ENCODE data around the gene TWIST2. TPM values are rescaled to one million over a fixed set of nuclear protein-coding genes. Genes with fewer than 3 reads are reported as not detected.

Gene TWIST2
- total and polyA plus RNA-seq, 10 of the 15 experiments (the other 5 are each of a cell fraction or from before 2014, with no cell fraction given): not detected

- intact Hi-C loops (cut with micrococcal nuclease; ENCODE audit: unreplicated experiment): no loop called here
- in situ Hi-C loops (cut with MboI): no loop called here
- Histone ChIP-seq H3K9ac (ENCODE audit: control insufficient read depth, insufficient read depth, low read length) (no peak overlapping the region), H3K4me1 (ENCODE audit: control insufficient read depth, insufficient read depth, low read length) (no peaks in the 10 kb centered on the region), H3K27me3 (replicated peaks in 1 of 2; ENCODE audit: control insufficient read depth in 2 of 2, insufficient read depth in 2 of 2, low read length in 1 of 2) (no peaks in the 10 kb centered on the region), H3K4me3 (no peak overlapping the region), H3K27ac (ENCODE audit: control insufficient read depth, insufficient read depth) (no peak overlapping the region), H3K9me3 (replicated peaks; ENCODE audit: control insufficient read depth, insufficient read depth, low read length) (no peaks in the 10 kb centered on the region), H3K79me2 (ENCODE audit: control insufficient read depth, insufficient read depth, low read length) (no peaks in the 10 kb centered on the region), H4K20me1 (ENCODE audit: control insufficient read depth, insufficient read depth) (no peaks in the 10 kb centered on the region), H3K4me2 (ENCODE audit: control insufficient read depth, insufficient read depth) (no peak overlapping the region), H2AFZ (ENCODE audit: control insufficient read depth, low read depth, low read length) (no peak overlapping the region), H3K36me3 (ENCODE audit: control insufficient read depth in 2 of 2, insufficient read depth in 2 of 2, low read length in 1 of 2) (no peaks in the 10 kb centered on the region)
- DNase-seq (ENCODE audit: low read depth, low spot score) (no peak), FAIRE-seq (no peak), ATAC-seq (no peak)
- CTCF ChIA-PET: no interaction called here
- POLR2A ChIA-PET: no interaction called here
- RAD21 ChIA-PET (ENCODE audit: unreplicated experiment): no interaction called here
- BruUV-seq (replicated peaks): no TSS peak
- WGBS (ENCODE audit: insufficient coverage, insufficient replicate concordance, low lambda C conversion rate, missing lambda C conversion rate): 53% methylated on average over 15 of the region's 15 CpGs
- SMC1A ChIA-PET (ENCODE audit: uncharacterized antibody, unreplicated experiment): no interaction called here
- TF ChIP-seq LARP7 (IDR thresholded peaks at IDR 0.05) (no peak), RBBP5 (conservative IDR thresholded peaks at IDR 0.05) (no peak), ZNF384 (IDR thresholded peaks at IDR 0.05; ENCODE audit: borderline replicate concordance, low read depth, low read length) (no peak), KAT2A (conservative IDR thresholded peaks at IDR 0.05; ENCODE audit: control insufficient read depth, low read depth, low read length) (no peak), BCLAF1 (IDR thresholded peaks at IDR 0.05) (no peak), ZNF207 (IDR thresholded peaks at IDR 0.05; ENCODE audit: borderline replicate concordance) (no peak), CHD2 (IDR thresholded peaks at IDR 0.05; ENCODE audit: borderline replicate concordance, low read depth, low read length) (no peak), PBX3 (IDR thresholded peaks at IDR 0.05; ENCODE audit: insufficient replicate concordance, low read depth, low read length) (no peak), SMAD1 (IDR thresholded peaks at IDR 0.05; ENCODE audit: low read depth, partially characterized antibody) (no peak), DPF2 (IDR thresholded peaks at IDR 0.05) (no peak), CEBPZ (IDR thresholded peaks at IDR 0.05; ENCODE audit: low read depth, low read length) (no peak), NFYA (IDR thresholded peaks at IDR 0.05; ENCODE audit: borderline replicate concordance, low read depth, low read length) (no peak), SMARCA5 (IDR thresholded peaks at IDR 0.05) (no peak)
Measured at GRCh38 chr2:238865744-238866355, 18.0 kb downstream of the TWIST2 start.
